ENCODE measurements around the gene RHOBTB3. TPM values are rescaled to one million over a fixed set of nuclear protein-coding genes. Genes with fewer than 3 reads are reported as not detected.

Gene RHOBTB3
- total and polyA plus RNA-seq, 8 donors = 13.7 to 730 (median 89.3) TPM

GRCh38 chr5:95803271-95804148, 72.4 kb downstream of the RHOBTB3 start:
- intact Hi-C loops (cut with DNase I; ENCODE audit: low total_unique reads) = no loop called here
- H3K9me3 ChIP-seq = no peaks in the 10 kb centered on the region
- 52 to 66% (median 57%) methylated on average over 6 of the region's 6 CpGs for WGBS, 5 donors
- H3K4me1 ChIP-seq = peaks cover 3 to 39% (median 25%) of the 10 kb centered on the region in 4 donors
- DNase-seq = peak; percentile 43 to 48
- H3K36me3 ChIP-seq = peaks cover 0 to 9% (median 0%) of the 10 kb centered on the region in 4 donors
- H3K27me3 ChIP-seq = no peaks in the 10 kb centered on the region
- peak overlapping the region in 1 of 5 donors; percentile 40 for H3K27ac ChIP-seq
- no peak overlapping the region for H3K4me3 ChIP-seq
- TF ChIP-seq EP300 (IDR thresholded peaks at IDR 0.05) (no peak), POLR2A (IDR thresholded peaks at IDR 0.05) (no peak), CTCF (IDR thresholded peaks at IDR 0.05) (no peak), POLR2AphosphoS5 (IDR thresholded peaks at IDR 0.05) (peak in 1 of 3 donors; percentile 19)

GRCh38 chr5:95804736-95805539, 73.8 kb downstream of the RHOBTB3 start:
- peaks cover 18 to 54% (median 39%) of the 10 kb centered on the region in 4 donors for H3K4me1 ChIP-seq
- H3K4me3 ChIP-seq = no peak overlapping the region
- DNase-seq = no peak
- no peak for TF ChIP-seq EP300 (IDR thresholded peaks at IDR 0.05)
- TF ChIP-seq POLR2AphosphoS5 (IDR thresholded peaks at IDR 0.05) = no peak
- no peak for TF ChIP-seq POLR2A (IDR thresholded peaks at IDR 0.05)
- no peak for TF ChIP-seq CTCF (IDR thresholded peaks at IDR 0.05)
- WGBS, 5 donors = 80 to 97% (median 95%) methylated on average over 6 of the region's 6 CpGs
- H3K36me3 ChIP-seq = peaks cover 0 to 9% (median 0%) of the 10 kb centered on the region in 4 donors
- intact Hi-C loops (cut with DNase I; ENCODE audit: low total_unique reads) = no loop called here
- H3K27ac ChIP-seq = no peak overlapping the region
- H3K27me3 ChIP-seq = no peaks in the 10 kb centered on the region
- no peaks in the 10 kb centered on the region for H3K9me3 ChIP-seq

- 83 to 97% (median 93%) methylated on average over 7 of the region's 7 CpGs for WGBS, 5 donors
- TF ChIP-seq EP300 (IDR thresholded peaks at IDR 0.05) (no peak), CTCF (IDR thresholded peaks at IDR 0.05) (no peak)
- peaks cover 30 to 64% (median 49%) of the 10 kb centered on the region in 4 donors for H3K4me1 ChIP-seq
Observed at GRCh38 chr5:95806687-95807086, 75.6 kb downstream of the RHOBTB3 start.

GRCh38 chr5:95808013-95808685, 77.0 kb downstream of the RHOBTB3 start:
- WGBS, 5 donors = 74 to 85% (median 79%) methylated on average over 6 to 7 of the region's 7 CpGs
- peak overlapping the region in 4 of 5 donors; percentile 59 to 81 (median 76) for H3K27ac ChIP-seq
- DNase-seq = no peak

More at GRCh38 chr5:95806687-95807086, 75.6 kb downstream of the RHOBTB3 start:
- intact Hi-C loops (cut with DNase I; ENCODE audit: low total_unique reads) = no loop called here
- H3K36me3 ChIP-seq = peaks cover 0 to 9% (median 0%) of the 10 kb centered on the region in 4 donors
- H3K9me3 ChIP-seq = no peaks in the 10 kb centered on the region
- H3K27me3 ChIP-seq = no peaks in the 10 kb centered on the region
- H3K4me3 ChIP-seq = no peak overlapping the region
- DNase-seq = no peak
- H3K27ac ChIP-seq = no peak overlapping the region

More at GRCh38 chr5:95808013-95808685, 77.0 kb downstream of the RHOBTB3 start:
- H3K4me1 ChIP-seq = peaks cover 36 to 74% (median 56%) of the 10 kb centered on the region in 4 donors
- TF ChIP-seq CTCF (IDR thresholded peaks at IDR 0.05) = no peak
- no peak for TF ChIP-seq POLR2A (IDR thresholded peaks at IDR 0.05)
- no peak for TF ChIP-seq POLR2AphosphoS5 (IDR thresholded peaks at IDR 0.05)
- no peak for TF ChIP-seq EP300 (IDR thresholded peaks at IDR 0.05)
- no peaks in the 10 kb centered on the region for H3K9me3 ChIP-seq
- no peaks in the 10 kb centered on the region for H3K27me3 ChIP-seq
- H3K36me3 ChIP-seq = peaks cover 0 to 15% (median 7%) of the 10 kb centered on the region in 4 donors
- no peak overlapping the region for H3K4me3 ChIP-seq
- intact Hi-C loops (cut with DNase I; ENCODE audit: low total_unique reads) = no loop called here

Measured in stomach (tissue), 9 donors.